SK-N-SH treated with all-trans-retinoic acid at 6 μM for 48 hours (cell line): Measurements from ENCODE around the gene SLC7A9.

Experiments
- CSDC2 ChIP-seq: fragments of 250-450 bp; sonication (Bioruptor Pico); IDR thresholded peaks from 2 replicates; pipeline ENCODE4 v1.5.0; 2020; ENCODE audit warnings: mild to moderate bottlenecking, moderate library complexity
- TF ChIP-seq, protein P1 (sequence below): fragments of 250-450 bp; sonication (Bioruptor Pico); IDR thresholded peaks from 2 replicates; pipeline ENCODE4 v1.8.0; 2020; ENCODE audit warnings: mild to moderate bottlenecking, moderate library complexity, borderline replicate concordance

DNA sequence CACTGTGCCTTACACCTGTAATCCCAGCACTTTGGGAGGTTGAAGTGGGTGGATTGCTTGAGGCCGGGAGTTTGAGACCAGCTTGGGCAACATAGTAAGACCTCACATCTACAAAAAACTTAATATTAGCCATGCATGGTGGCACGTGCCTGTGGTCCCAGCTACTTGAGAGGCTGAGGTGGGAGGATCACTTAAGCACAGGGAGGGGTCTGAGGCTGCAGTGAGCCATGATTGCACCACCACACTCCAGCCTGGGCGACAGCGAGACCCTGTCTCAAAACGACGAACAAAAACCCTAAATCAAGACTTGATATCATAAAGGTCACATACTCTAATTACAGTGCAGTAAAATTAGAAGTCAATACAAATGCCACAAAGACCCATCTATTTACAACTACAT, 17.4 kb downstream of the SLC7A9 start:
- no peak for TF ChIP-seq CSDC2 (CRISPR knock-in tag)
- TF ChIP-seq, protein P1, sequence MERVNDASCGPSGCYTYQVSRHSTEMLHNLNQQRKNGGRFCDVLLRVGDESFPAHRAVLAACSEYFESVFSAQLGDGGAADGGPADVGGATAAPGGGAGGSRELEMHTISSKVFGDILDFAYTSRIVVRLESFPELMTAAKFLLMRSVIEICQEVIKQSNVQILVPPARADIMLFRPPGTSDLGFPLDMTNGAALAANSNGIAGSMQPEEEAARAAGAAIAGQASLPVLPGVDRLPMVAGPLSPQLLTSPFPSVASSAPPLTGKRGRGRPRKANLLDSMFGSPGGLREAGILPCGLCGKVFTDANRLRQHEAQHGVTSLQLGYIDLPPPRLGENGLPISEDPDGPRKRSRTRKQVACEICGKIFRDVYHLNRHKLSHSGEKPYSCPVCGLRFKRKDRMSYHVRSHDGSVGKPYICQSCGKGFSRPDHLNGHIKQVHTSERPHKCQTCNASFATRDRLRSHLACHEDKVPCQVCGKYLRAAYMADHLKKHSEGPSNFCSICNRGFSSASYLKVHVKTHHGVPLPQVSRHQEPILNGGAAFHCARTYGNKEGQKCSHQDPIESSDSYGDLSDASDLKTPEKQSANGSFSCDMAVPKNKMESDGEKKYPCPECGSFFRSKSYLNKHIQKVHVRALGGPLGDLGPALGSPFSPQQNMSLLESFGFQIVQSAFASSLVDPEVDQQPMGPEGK (CRISPR knock-in tag), result no peak
